ENCODE results near the gene ADCY3.

- TF ChIP-seq POLR2A (IDR thresholded peaks at IDR 0.05), result no peak
- no peak for TF ChIP-seq CTCF (IDR thresholded peaks at IDR 0.05 in 4 of 5, conservative IDR thresholded peaks at IDR 0.05 in 1 of 5)
These were observed 2.2 kb downstream of the ADCY3 start for GRCh38 chr2:24917731-24918325.
